Measurements from ENCODE around the gene HOXD11.

The HOXD11 gene

DNA sequence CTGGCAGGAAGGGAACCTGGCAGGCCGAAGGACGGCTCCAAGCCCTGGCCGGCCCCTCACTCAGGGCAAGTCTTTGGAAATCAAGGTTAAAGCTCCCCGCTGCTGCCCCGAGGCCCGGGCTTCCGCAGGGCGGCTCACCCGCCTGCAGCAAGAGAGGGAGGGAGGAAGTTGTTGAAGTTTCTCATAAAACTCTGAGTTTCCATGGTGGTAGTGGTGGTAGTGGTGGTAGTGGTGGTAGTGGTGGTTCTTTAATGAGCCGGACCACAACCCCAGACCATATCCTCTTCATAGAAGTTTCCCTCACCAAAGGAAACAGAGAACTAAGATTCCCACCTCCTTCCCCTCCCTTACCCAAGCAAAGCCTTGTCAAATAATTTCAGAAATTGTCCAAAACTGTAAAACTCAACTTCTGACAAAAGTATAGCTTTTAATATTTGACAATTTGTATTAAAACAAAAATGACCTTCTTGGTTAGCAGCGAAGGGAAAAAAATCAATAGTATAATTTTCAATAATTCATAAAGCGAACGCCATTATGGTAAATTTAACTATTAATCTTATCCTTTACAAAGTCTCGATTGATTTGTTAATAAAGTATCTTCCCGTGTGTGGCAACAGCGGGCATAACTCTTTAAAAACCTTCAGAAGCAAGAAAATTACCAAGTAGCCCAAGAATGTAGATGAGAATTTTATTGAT lies 8.0 kb downstream of the HOXD11 start:
- in situ Hi-C loops (cut with MboI; ENCODE audit: low pct_unique_long_range_greater_than_20kb, low sequenced_read_pairs), result no loop called here
- DNase-seq, result no peak

DNA sequence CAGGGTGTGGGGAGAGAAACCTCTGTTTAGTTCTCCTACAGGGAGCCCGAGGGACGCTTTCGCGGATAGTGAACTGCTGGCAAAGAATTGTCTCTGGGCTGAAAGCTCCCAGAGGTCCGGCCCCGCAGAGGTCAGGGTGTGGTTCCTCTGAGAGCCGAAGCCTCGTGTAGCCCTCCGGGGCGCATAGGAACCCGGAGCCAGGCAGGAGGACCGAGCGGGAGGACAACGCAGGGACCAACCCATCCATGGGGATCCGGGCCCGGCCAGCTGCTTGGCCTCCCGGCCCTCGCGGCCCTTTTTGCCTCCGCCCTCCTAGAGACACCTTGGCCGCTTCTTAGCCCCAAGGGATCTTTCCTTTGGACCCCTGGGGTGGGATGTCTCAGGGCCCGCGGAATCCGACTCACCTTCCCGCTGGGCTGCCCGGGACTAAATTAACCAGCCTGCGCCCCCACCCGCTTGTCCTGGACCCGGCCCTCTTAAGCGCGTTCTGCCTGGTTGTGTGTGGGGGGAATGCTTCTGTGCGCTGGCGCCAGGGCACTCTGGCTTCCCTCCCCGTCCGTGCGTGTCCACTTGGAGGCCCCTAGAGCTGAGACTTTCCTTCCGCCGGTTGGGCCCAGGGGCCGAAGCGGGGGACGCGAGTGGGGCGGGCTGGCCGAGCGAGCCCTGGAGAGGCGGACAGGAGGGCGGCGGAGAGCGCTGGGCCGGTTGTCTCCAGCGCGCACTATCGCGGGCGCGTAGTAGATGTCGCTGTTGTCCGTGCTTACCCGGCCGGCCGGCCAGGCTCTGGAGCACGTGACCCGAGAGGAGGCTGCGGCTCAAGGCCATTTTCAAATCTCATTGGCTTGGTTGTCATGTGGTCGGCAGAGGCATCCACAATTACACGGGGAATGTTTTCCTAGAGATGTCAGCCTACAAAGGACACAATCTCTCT lies 9.1 kb downstream of the HOXD11 start, which contains the start of gene HOXD10:
HOXD10 (plus strand) TSS at position 896 of the 931 bp plus-strand sequence. CDS start 56 bp downstream, outside the sequence.
- no peak for DNase-seq
- in situ Hi-C loops (cut with MboI; ENCODE audit: low pct_unique_long_range_greater_than_20kb, low sequenced_read_pairs), result no loop called here

- in situ Hi-C loops (cut with MboI; ENCODE audit: low pct_unique_long_range_greater_than_20kb, low sequenced_read_pairs), result no loop called here
- no peak for DNase-seq
Measured at GRCh38 chr2:176117162-176117822, 10.2 kb downstream of the HOXD11 start.

DNA sequence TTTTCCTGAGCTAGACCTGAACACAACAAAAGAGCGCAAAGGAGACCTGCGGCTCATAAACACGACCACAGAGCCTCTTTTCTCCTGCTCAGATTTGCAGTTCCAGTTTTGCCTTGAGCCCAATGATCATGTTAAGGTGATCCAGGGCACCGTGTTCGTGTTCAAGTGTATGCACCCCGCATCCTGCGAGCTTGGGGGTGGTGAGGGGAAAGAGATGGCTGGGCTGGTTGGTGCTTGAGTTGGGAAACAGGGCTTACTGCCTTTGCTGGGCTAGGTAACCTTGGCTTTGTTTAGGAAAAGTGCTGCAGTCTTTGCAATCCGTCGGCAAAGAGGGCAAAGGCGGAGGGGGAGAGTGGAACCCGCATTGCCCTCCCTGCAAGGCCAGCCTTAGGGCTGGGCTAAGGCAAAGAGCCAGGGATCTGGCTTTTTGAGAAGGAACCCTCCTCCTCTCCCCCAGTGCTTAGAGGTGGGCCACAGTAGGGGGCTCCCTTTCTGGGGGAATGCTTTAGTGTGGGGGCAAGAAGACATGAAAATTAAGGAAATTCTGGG lies 10.8 kb downstream of the HOXD11 start:
- DNase-seq, result no peak
- in situ Hi-C loops (cut with MboI; ENCODE audit: low pct_unique_long_range_greater_than_20kb, low sequenced_read_pairs), result no loop called here

GRCh38 chr2:176118601-176119339 lies 11.7 kb downstream of the HOXD11 start:
- in situ Hi-C loops (cut with MboI; ENCODE audit: low pct_unique_long_range_greater_than_20kb, low sequenced_read_pairs), result no loop called here
- DNase-seq, result no peak

- DNase-seq, result no peak
- in situ Hi-C loops (cut with MboI; ENCODE audit: low pct_unique_long_range_greater_than_20kb, low sequenced_read_pairs), result loop anchor here (10.0 kb wide), 1 partner anchor 514 kb away; no protein-coding TSS in a partner anchor
Measured at GRCh38 chr2:176120364-176121189, 13.5 kb downstream of the HOXD11 start.

- DNase-seq, result no peak
- in situ Hi-C loops (cut with MboI; ENCODE audit: low pct_unique_long_range_greater_than_20kb, low sequenced_read_pairs), result loop anchor here (10.0 kb wide), 1 partner anchor 513 kb away; no protein-coding TSS in a partner anchor
Measured at GRCh38 chr2:176121190-176122051, 14.3 kb downstream of the HOXD11 start.

GRCh38 chr2:176122052-176122682 lies 15.1 kb downstream of the HOXD11 start:
- in situ Hi-C loops (cut with MboI; ENCODE audit: low pct_unique_long_range_greater_than_20kb, low sequenced_read_pairs), result loop anchor here (10.0 kb wide), 1 partner anchor 513 kb away; no protein-coding TSS in a partner anchor
- DNase-seq, result no peak

DNA sequence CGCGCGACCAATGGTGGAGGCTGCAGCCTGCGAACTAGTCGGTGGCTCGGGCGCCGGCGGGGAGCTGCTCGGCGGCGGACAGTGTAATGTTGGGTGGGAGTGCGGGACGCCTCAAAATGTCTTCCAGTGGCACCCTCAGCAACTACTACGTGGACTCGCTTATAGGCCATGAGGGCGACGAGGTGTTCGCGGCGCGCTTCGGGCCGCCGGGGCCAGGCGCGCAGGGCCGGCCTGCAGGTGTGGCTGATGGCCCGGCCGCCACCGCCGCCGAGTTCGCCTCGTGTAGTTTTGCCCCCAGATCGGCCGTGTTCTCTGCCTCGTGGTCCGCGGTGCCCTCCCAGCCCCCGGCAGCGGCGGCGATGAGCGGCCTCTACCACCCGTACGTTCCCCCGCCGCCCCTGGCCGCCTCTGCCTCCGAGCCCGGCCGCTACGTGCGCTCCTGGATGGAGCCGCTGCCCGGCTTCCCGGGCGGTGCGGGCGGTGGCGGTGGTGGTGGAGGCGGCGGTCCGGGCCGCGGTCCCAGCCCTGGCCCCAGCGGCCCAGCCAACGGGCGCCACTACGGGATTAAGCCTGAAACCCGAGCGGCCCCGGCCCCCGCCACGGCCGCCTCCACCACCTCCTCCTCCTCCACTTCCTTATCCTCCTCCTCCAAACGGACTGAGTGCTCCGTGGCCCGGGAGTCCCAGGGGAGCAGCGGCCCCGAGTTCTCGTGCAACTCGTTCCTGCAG lies 15.8 kb downstream of the HOXD11 start, which contains the start of gene HOXD9:
HOXD9 (plus strand) TSS at position 37 of the 728 bp plus-strand sequence; CDS start at position 87, 50 bp downstream.
- no peak for DNase-seq
- in situ Hi-C loops (cut with MboI; ENCODE audit: low pct_unique_long_range_greater_than_20kb, low sequenced_read_pairs), result loop anchor here (10.0 kb wide), 1 partner anchor 512 kb away; no protein-coding TSS in a partner anchor

- in situ Hi-C loops (cut with MboI; ENCODE audit: low pct_unique_long_range_greater_than_20kb, low sequenced_read_pairs), result loop anchor here (10.0 kb wide), 1 partner anchor 511 kb away; no protein-coding TSS in a partner anchor
Measured at GRCh38 chr2:176123411-176124109, 16.5 kb downstream of the HOXD11 start.

DNA sequence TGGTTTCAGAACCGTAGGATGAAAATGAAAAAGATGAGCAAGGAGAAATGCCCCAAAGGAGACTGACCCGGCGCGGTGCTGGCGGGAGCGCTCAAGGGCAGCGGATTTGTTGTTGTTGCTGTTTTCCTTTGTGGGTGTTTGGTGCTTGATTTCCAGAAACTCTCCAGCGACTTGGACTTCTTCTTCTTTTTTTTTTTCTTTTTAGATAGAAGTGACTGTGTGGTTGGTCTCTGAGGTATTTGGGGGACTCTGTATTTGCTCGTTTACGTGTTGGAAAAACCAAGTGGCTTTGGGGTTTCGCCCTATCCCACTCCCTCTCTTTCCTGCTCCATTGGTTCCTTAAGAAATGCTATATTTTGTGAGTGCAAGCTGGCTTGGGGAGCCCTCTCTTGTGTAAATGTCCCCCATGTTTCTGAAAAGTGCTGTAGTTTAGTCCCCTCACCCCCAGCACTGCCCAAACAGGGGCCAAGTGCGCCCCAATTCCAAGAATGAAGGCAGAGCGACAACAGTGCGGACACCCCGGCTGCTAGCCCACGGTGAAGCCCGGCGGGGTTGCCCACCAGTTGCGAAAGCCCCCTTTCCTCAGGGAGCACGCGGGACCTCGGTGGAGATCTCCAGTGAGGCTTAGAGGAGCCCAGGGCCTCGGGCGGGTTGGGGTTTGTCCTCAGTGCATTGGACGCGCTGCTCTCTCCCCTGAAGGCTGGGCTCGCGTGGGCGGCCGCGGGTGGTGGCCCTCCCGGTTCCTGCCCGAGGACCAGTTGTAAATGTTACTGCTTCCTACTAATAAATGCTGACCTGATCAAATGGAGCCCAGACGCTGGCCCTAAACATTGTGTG lies 17.2 kb downstream of the HOXD11 start:
- no peak for DNase-seq
- in situ Hi-C loops (cut with MboI; ENCODE audit: low pct_unique_long_range_greater_than_20kb, low sequenced_read_pairs), result loop anchor here (10.0 kb wide), 1 partner anchor 510 kb away; no protein-coding TSS in a partner anchor

More at GRCh38 chr2:176123411-176124109, 16.5 kb downstream of the HOXD11 start:
- no peak for DNase-seq

- DNase-seq, result no peak
- in situ Hi-C loops (cut with MboI; ENCODE audit: low pct_unique_long_range_greater_than_20kb, low sequenced_read_pairs), result loop anchor here (10.0 to 25.0 kb wide), 3 partner anchors 337 to 1012 kb away; no protein-coding TSS in a partner anchor
Measured at GRCh38 chr2:176124947-176125771, 18.1 kb downstream of the HOXD11 start.

- in situ Hi-C loops (cut with MboI; ENCODE audit: low pct_unique_long_range_greater_than_20kb, low sequenced_read_pairs), result loop anchor here (10.0 to 25.0 kb wide), 3 partner anchors 337 to 1012 kb away; no protein-coding TSS in a partner anchor
- DNase-seq, result no peak
Measured at GRCh38 chr2:176125772-176126054, 18.6 kb downstream of the HOXD11 start.
